ENCODE data around the gene CCDC146.
"Not testable (repeated sequence)": the region's sequence is repeated elsewhere in the genome, so short reads cannot be mapped to it uniquely, and the experiment has no call there.

DNA sequence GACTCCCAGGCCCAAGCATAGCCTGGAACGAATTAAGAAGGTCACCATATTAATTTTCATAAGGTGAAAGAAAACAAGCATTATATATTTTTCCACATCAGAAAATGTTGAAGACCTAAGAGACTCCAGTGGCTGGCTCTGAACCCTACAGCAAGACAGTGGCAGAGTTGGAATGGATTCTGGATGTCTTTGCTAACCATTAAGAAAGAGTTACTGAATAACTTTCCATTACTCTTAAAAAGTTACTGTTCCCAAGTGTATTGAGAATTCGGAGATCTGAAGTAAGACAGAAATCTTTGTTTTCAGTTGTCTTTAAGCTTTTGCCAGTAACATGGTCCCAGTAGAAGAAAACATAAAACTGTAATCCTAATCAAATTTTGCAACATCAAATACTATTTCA is 30.1 kb upstream of the CCDC146 start:
- not testable (repeated sequence) for TF ChIP-seq POLR2A, POLR2AphosphoS5 (IDR thresholded peaks at IDR 0.05; ENCODE audit: low read depth, low read length)

Measured in GM12892 (cell line).